ENCODE measurements around the gene RNF141.

Gene RNF141

GRCh38 chr11:10506008-10506370 lies 35.0 kb downstream of the RNF141 start:
- no peak for TF ChIP-seq CTCF (IDR thresholded peaks at IDR 0.05; ENCODE audit: insufficient read depth, low read depth, low read length, missing control alignments)
- DNase-seq (ENCODE audit: low read depth): no peak

GRCh38 chr11:10505278-10506007 lies 35.5 kb downstream of the RNF141 start:
- no peak overlapping the region for H3K4me3 ChIP-seq (ENCODE audit: low read depth, low read length)
- DNase-seq (ENCODE audit: low read depth): no peak
- no peak for TF ChIP-seq CTCF (IDR thresholded peaks at IDR 0.05; ENCODE audit: insufficient read depth, low read depth, low read length, missing control alignments)

More at GRCh38 chr11:10506008-10506370, 35.0 kb downstream of the RNF141 start:
- no peak overlapping the region for H3K4me3 ChIP-seq (ENCODE audit: low read depth, low read length)

GRCh38 chr11:10504490-10504889 lies 36.5 kb downstream of the RNF141 start:
- no peak for TF ChIP-seq CTCF (IDR thresholded peaks at IDR 0.05; ENCODE audit: insufficient read depth, low read depth, low read length, missing control alignments)
- H3K4me3 ChIP-seq (ENCODE audit: low read depth, low read length): no peak overlapping the region

GRCh38 chr11:10503777-10504480 lies 37.1 kb downstream of the RNF141 start:
- no peak for TF ChIP-seq CTCF (IDR thresholded peaks at IDR 0.05; ENCODE audit: insufficient read depth, low read depth, low read length, missing control alignments)
- H3K4me3 ChIP-seq (ENCODE audit: low read depth, low read length): no peak overlapping the region
- DNase-seq (ENCODE audit: low read depth): no peak

More at GRCh38 chr11:10504490-10504889, 36.5 kb downstream of the RNF141 start:
- DNase-seq (ENCODE audit: low read depth): no peak

GRCh38 chr11:10503221-10503620 lies 37.8 kb downstream of the RNF141 start:
- TF ChIP-seq CTCF (IDR thresholded peaks at IDR 0.05; ENCODE audit: insufficient read depth, low read depth, low read length, missing control alignments): no peak
- DNase-seq (ENCODE audit: low read depth): no peak
- no peak overlapping the region for H3K4me3 ChIP-seq (ENCODE audit: low read depth, low read length)

- H3K4me3 ChIP-seq (ENCODE audit: low read depth, low read length): no peak overlapping the region
- no peak for TF ChIP-seq CTCF (IDR thresholded peaks at IDR 0.05; ENCODE audit: insufficient read depth, low read depth, low read length, missing control alignments)
- no peak for DNase-seq (ENCODE audit: low read depth)
Measured at GRCh38 chr11:10502770-10503169, 38.2 kb downstream of the RNF141 start.

All from GM12865 (cell line).